Epithelial cell of prostate (primary cell): ENCODE data around the gene IL17RE.
"Not testable (repeated sequence)": the region's sequence is repeated elsewhere in the genome, so short reads cannot be mapped to it uniquely, and the experiment has no call there.

Experiments
- DNase-seq: peaks from one replicate; pipeline ENCODE4 v3.0.0-alpha.2; 2011; ENCODE audit warnings: low read depth, low spot score
- H3K27ac ChIP-seq: fragments of 450-650 bp; 2 replicates; pipeline ENCODE4 v1.5.1; 2017; ENCODE audit warnings: mild to moderate bottlenecking

IL17RE gene

GRCh38 chr3:9902372-9903237 is at the start of gene IL17RE:
IL17RE (plus strand) TSS chr3:9902848; CDS start chr3:9902933, 85 bp downstream.
- H3K27ac ChIP-seq: peak within 1 kb of the TSS; percentile 51
- DNase-seq: no peak

GRCh38 chr3:9854291-9854940 is 48.2 kb upstream of the IL17RE start:
- H3K27ac ChIP-seq, DNase-seq: not testable (repeated sequence)

- H3K27ac ChIP-seq: no peak overlapping the region
These were observed 47.1 kb upstream of the IL17RE start for GRCh38 chr3:9855594-9855993.

GRCh38 chr3:9859530-9860025 is 43.1 kb upstream of the IL17RE start:
- DNase-seq: no peak
- no peak overlapping the region for H3K27ac ChIP-seq

More at GRCh38 chr3:9855594-9855993, 47.1 kb upstream of the IL17RE start:
- no peak for DNase-seq

GRCh38 chr3:9861201-9861600 is 41.4 kb upstream of the IL17RE start:
- no peak overlapping the region for H3K27ac ChIP-seq
- no peak for DNase-seq

- DNase-seq: no peak
- H3K27ac ChIP-seq: no peak overlapping the region
These were observed 41.0 kb upstream of the IL17RE start for GRCh38 chr3:9861626-9862130.

- no peak for DNase-seq
- no peak overlapping the region for H3K27ac ChIP-seq
These were observed 40.1 kb upstream of the IL17RE start for GRCh38 chr3:9862391-9863057.

- H3K27ac ChIP-seq: no peak overlapping the region
These were observed 39.4 kb upstream of the IL17RE start for GRCh38 chr3:9863058-9863772.

GRCh38 chr3:9864200-9864927 is 38.3 kb upstream of the IL17RE start:
- H3K27ac ChIP-seq: no peak overlapping the region
- no peak for DNase-seq

More at GRCh38 chr3:9863058-9863772, 39.4 kb upstream of the IL17RE start:
- no peak for DNase-seq

GRCh38 chr3:9865125-9865637 is 37.5 kb upstream of the IL17RE start:
- not testable (repeated sequence) for DNase-seq, H3K27ac ChIP-seq

- no peak for DNase-seq
- H3K27ac ChIP-seq: no peak overlapping the region
These were observed 36.0 kb upstream of the IL17RE start for GRCh38 chr3:9866639-9867038.

- no peak for DNase-seq
- H3K27ac ChIP-seq: no peak overlapping the region
These were observed 35.5 kb upstream of the IL17RE start for GRCh38 chr3:9867106-9867505.

GRCh38 chr3:9869955-9870354 is 32.7 kb upstream of the IL17RE start:
- no peak overlapping the region for H3K27ac ChIP-seq
- no peak for DNase-seq

- peak overlapping the region; percentile 26 for H3K27ac ChIP-seq
- no peak for DNase-seq
These were observed 31.7 kb upstream of the IL17RE start for GRCh38 chr3:9870978-9871377.

- DNase-seq, H3K27ac ChIP-seq: not testable (repeated sequence)
These were observed 30.6 kb upstream of the IL17RE start for GRCh38 chr3:9872067-9872466.

- H3K27ac ChIP-seq: no peak overlapping the region
- no peak for DNase-seq
These were observed 27.2 kb upstream of the IL17RE start for GRCh38 chr3:9875448-9875847.

GRCh38 chr3:9876255-9876654 is 26.4 kb upstream of the IL17RE start:
- DNase-seq, H3K27ac ChIP-seq: not testable (repeated sequence)

- no peak for DNase-seq
These were observed 25.7 kb upstream of the IL17RE start for GRCh38 chr3:9876991-9877390.

GRCh38 chr3:9878700-9879099 is 23.9 kb upstream of the IL17RE start:
- H3K27ac ChIP-seq: no peak overlapping the region
- no peak for DNase-seq

More at GRCh38 chr3:9876991-9877390, 25.7 kb upstream of the IL17RE start:
- H3K27ac ChIP-seq: no peak overlapping the region
